WTC11 (cell line): ENCODE results near the gene ITSN1. TPM values are rescaled to one million over a fixed set of nuclear protein-coding genes. Genes with fewer than 3 reads are reported as not detected.
A peak's percentile ranks its signal among the peaks of the same experiment; 100 is the strongest.
"Not testable (repeated sequence)": the region's sequence is repeated elsewhere in the genome, so short reads cannot be mapped to it uniquely, and the experiment has no call there.

Experiments
- ATAC-seq: fragments of 200-7000 bp; cut with Tn5 transposase; 2 replicates; pipeline ENCODE4 v1.10.0; 2021; ENCODE audit warnings: mild to moderate bottlenecking, moderate library complexity
- CTCF ChIA-PET: fragments of 300-600 bp; sonication (Branson Sonifier 250); formaldehyde crosslinking; loops from one replicate; lab custom pipeline; 2021; ENCODE audit warnings: antibody characterized with exemption; lab: Charles Lee
- POLR2A ChIA-PET: fragments of 350-600 bp; sonication (Branson Sonifier 250); formaldehyde crosslinking; loops from one replicate; lab custom pipeline; 2021; ENCODE audit warnings: antibody characterized with exemption; lab: Charles Lee
- DNase-seq: peaks from one replicate; pipeline ENCODE4 v3.0.0; 2021; ENCODE audit warnings: low spot score
- H3K27ac Mint-ChIP-seq: 2 replicates; pipeline ENCODE4 v1.8.0; 2021; ENCODE audit warnings: mixed read lengths
- H3K27me3 Mint-ChIP-seq: 2 replicates; pipeline ENCODE4 v1.8.0; 2021; ENCODE audit warnings: low read depth, mild to moderate bottlenecking, moderate library complexity, mixed read lengths
- H3K36me3 Mint-ChIP-seq: 2 replicates; pipeline ENCODE4 v1.8.0; 2021; ENCODE audit warnings: mixed read lengths
- H3K4me1 Mint-ChIP-seq: 2 replicates; pipeline ENCODE4 v1.8.0; 2022; ENCODE audit warnings: mixed read lengths
- H3K4me3 Mint-ChIP-seq: 2 replicates; pipeline ENCODE4 v1.8.0; 2021; ENCODE audit warnings: mild to moderate bottlenecking, moderate library complexity, mixed read lengths
- H3K9me3 Mint-ChIP-seq: 2 replicates; pipeline ENCODE4 v1.8.0; 2021; ENCODE audit warnings: mixed read lengths
- ATF6 ChIP-seq: sonication (generic); formaldehyde crosslinking; IDR thresholded peaks from 2 replicates; pipeline ENCODE4 v1.8.1; 2023; ENCODE audit warnings: mild to moderate bottlenecking, missing genetic modification reagents
- EMX1 ChIP-seq: fragments of 250-450 bp; sonication (Bioruptor Pico); IDR thresholded peaks from 2 replicates; pipeline ENCODE4 v1.8.0; 2021; ENCODE audit warnings: mild to moderate bottlenecking
- ERG ChIP-seq: fragments of 250-450 bp; sonication (Bioruptor Pico); IDR thresholded peaks from 2 replicates; pipeline ENCODE4 v1.8.0; 2021; ENCODE audit warnings: mild to moderate bottlenecking
- FOXJ3 ChIP-seq: sonication (generic); formaldehyde crosslinking; IDR thresholded peaks from 2 replicates; pipeline ENCODE4 v1.9.0; 2021; ENCODE audit warnings: missing genetic modification reagents, mild to moderate bottlenecking, borderline replicate concordance
- GTF2I ChIP-seq: fragments of 250-450 bp; sonication (Bioruptor Pico); conservative IDR thresholded peaks from 2 replicates; pipeline ENCODE4 v1.4.0; 2021; ENCODE audit warnings: mild to moderate bottlenecking
- MXD4 ChIP-seq: fragments of 250-450 bp; sonication (Bioruptor Pico); IDR thresholded peaks from 2 replicates; pipeline ENCODE4 v1.8.0; 2021; ENCODE audit warnings: mild to moderate bottlenecking, moderate library complexity, borderline replicate concordance
- NFYB ChIP-seq: sonication (generic); formaldehyde crosslinking; conservative IDR thresholded peaks from 2 replicates; pipeline ENCODE4 v1.8.0; 2022; ENCODE audit warnings: low read depth, missing genetic modification reagents
- NR3C1 ChIP-seq: sonication (generic); formaldehyde crosslinking; conservative IDR thresholded peaks from 2 replicates; pipeline ENCODE4 v1.8.1; 2023; ENCODE audit warnings: low read depth, mild to moderate bottlenecking, missing genetic modification reagents
- PRRX2 ChIP-seq: fragments of 250-450 bp; sonication (Bioruptor Pico); IDR thresholded peaks from 2 replicates; pipeline ENCODE4 v1.8.0; 2021; ENCODE audit warnings: mild to moderate bottlenecking
- TP53 ChIP-seq: sonication (generic); formaldehyde crosslinking; IDR thresholded peaks from 2 replicates; pipeline ENCODE4 v1.8.1; 2023; ENCODE audit warnings: mild to moderate bottlenecking, missing genetic modification reagents
- ZNF423 ChIP-seq: fragments of 250-450 bp; sonication (Bioruptor Pico); IDR thresholded peaks from 2 replicates; pipeline ENCODE4 v2.1.2; 2022; ENCODE audit warnings: mild to moderate bottlenecking, moderate library complexity
- ZNF512 ChIP-seq: sonication (generic); formaldehyde crosslinking; IDR thresholded peaks from 2 replicates; pipeline ENCODE4 v1.8.1; 2022; ENCODE audit warnings: missing genetic modification reagents, borderline replicate concordance
- ZNF532 ChIP-seq: fragments of 250-450 bp; sonication (Bioruptor Pico); IDR thresholded peaks from 2 replicates; pipeline ENCODE4 v1.9.0; 2021; ENCODE audit warnings: mild to moderate bottlenecking, borderline replicate concordance
- total RNA-seq: library from RNA; stranded (reverse); gene quantifications from 3 replicates; pipeline ENCODE4 v1.2.3, GENCODE V29; 2021
- TF ChIP-seq, protein P1 (sequence below): sonication (generic); formaldehyde crosslinking; conservative IDR thresholded peaks from 2 replicates; pipeline ENCODE4 v1.8.1; 2023; ENCODE audit warnings: mild to moderate bottlenecking, low read depth, missing genetic modification reagents, moderate library complexity
- TF ChIP-seq, protein P2 (sequence below): sonication (generic); formaldehyde crosslinking; IDR thresholded peaks from 2 replicates; pipeline ENCODE4 v1.8.0; 2022; ENCODE audit warnings: missing genetic modification reagents

The ITSN1 gene
- total RNA-seq, 1 experiment from 2014 or later, result 69.6 TPM

DNA sequence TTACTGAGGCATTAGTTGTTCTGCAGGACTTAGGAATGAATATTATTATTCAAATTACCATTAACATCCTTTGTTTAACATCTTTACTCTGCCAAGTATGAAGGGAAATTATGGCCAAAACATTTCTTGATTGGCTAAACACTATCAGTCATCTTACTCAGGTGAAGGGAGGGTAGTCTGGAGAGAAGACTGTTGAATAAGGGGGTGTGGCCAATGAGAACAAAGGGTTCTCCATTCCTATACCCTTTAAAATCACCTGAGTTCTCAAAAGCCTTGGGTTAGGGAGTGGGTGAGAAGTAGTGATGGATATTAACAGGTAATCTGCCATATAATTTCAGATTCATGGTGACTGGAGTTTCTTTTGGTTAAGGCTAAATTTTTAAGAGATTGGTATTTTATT lies 20.0 kb upstream of the ITSN1 start:
- Mint-ChIP-seq H3K4me3 (no peak overlapping the region), H3K36me3 (peaks cover 25% of the 10 kb centered on the region), H3K27ac (peak overlapping the region; percentile 70; the same call in 1 of the 2 replicates), H3K27me3 (no peaks in the 10 kb centered on the region), H3K9me3 (no peaks in the 10 kb centered on the region), H3K4me1 (peaks cover 16% of the 10 kb centered on the region)
- ChIA-PET CTCF (interaction anchor here (2.0 kb wide), 1 partner anchor 16 kb away, joined by 9 read pairs; no protein-coding TSS in a partner anchor), POLR2A (no interaction called here)
- TF ChIP-seq ZNF512 (CRISPR knock-in tag) (no peak), NR3C1 (CRISPR knock-in tag) (no peak), GTF2I (CRISPR knock-in tag) (no peak), EMX1 (CRISPR knock-in tag) (no peak), PRRX2 (CRISPR knock-in tag) (no peak), FOXJ3 (no peak), TP53 (CRISPR knock-in tag) (no peak), ZNF532 (CRISPR knock-in tag) (no peak), ATF6 (CRISPR knock-in tag) (no peak), MXD4 (CRISPR knock-in tag) (no peak), NFYB (CRISPR knock-in tag) (no peak), ZNF423 (CRISPR knock-in tag) (no peak), ERG (CRISPR knock-in tag) (no peak)
- TF ChIP-seq, protein P1, sequence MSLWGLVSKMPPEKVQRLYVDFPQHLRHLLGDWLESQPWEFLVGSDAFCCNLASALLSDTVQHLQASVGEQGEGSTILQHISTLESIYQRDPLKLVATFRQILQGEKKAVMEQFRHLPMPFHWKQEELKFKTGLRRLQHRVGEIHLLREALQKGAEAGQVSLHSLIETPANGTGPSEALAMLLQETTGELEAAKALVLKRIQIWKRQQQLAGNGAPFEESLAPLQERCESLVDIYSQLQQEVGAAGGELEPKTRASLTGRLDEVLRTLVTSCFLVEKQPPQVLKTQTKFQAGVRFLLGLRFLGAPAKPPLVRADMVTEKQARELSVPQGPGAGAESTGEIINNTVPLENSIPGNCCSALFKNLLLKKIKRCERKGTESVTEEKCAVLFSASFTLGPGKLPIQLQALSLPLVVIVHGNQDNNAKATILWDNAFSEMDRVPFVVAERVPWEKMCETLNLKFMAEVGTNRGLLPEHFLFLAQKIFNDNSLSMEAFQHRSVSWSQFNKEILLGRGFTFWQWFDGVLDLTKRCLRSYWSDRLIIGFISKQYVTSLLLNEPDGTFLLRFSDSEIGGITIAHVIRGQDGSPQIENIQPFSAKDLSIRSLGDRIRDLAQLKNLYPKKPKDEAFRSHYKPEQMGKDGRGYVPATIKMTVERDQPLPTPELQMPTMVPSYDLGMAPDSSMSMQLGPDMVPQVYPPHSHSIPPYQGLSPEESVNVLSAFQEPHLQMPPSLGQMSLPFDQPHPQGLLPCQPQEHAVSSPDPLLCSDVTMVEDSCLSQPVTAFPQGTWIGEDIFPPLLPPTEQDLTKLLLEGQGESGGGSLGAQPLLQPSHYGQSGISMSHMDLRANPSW (CRISPR knock-in tag), result no peak
- TF ChIP-seq, protein P2, sequence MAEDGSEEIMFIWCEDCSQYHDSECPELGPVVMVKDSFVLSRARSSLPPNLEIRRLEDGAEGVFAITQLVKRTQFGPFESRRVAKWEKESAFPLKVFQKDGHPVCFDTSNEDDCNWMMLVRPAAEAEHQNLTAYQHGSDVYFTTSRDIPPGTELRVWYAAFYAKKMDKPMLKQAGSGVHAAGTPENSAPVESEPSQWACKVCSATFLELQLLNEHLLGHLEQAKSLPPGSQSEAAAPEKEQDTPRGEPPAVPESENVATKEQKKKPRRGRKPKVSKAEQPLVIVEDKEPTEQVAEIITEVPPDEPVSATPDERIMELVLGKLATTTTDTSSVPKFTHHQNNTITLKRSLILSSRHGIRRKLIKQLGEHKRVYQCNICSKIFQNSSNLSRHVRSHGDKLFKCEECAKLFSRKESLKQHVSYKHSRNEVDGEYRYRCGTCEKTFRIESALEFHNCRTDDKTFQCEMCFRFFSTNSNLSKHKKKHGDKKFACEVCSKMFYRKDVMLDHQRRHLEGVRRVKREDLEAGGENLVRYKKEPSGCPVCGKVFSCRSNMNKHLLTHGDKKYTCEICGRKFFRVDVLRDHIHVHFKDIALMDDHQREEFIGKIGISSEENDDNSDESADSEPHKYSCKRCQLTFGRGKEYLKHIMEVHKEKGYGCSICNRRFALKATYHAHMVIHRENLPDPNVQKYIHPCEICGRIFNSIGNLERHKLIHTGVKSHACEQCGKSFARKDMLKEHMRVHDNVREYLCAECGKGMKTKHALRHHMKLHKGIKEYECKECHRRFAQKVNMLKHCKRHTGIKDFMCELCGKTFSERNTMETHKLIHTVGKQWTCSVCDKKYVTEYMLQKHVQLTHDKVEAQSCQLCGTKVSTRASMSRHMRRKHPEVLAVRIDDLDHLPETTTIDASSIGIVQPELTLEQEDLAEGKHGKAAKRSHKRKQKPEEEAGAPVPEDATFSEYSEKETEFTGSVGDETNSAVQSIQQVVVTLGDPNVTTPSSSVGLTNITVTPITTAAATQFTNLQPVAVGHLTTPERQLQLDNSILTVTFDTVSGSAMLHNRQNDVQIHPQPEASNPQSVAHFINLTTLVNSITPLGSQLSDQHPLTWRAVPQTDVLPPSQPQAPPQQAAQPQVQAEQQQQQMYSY (CRISPR knock-in tag), result no peak
- ATAC-seq, result peak; percentile 92
- DNase-seq, result no peak

DNA sequence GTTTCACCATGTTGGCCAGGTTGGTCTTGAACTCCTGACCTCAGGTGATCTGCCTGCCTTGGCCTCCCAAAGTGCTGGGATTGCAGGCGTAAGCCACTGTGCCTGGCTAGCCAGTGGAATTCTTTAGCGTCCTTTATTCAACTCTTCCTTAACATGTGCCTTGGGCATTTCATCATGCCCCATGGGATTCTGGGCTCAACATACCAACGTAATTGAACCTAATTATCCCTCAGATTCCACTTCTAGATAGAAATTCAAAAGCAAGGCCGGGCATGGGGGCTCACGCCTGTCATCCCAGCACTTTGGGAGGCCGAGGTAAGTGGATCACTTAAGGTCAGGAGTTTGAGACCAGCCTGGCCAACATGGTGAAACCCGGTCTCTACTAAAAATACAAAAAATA lies 16.1 kb upstream of the ITSN1 start:
- CTCF ChIA-PET, H3K27me3 Mint-ChIP-seq, H3K4me3 Mint-ChIP-seq, DNase-seq, POLR2A ChIA-PET, ATAC-seq, H3K27ac Mint-ChIP-seq: not testable (repeated sequence)
- H3K36me3 Mint-ChIP-seq, result peaks cover 28% of the 10 kb centered on the region
- peaks cover 13% of the 10 kb centered on the region for H3K9me3 Mint-ChIP-seq
- H3K4me1 Mint-ChIP-seq, result peaks cover 16% of the 10 kb centered on the region
